ENCODE results near the gene ATG101. TPM values are rescaled to one million over a fixed set of nuclear protein-coding genes. Genes with fewer than 3 reads are reported as not detected.

The ATG101 gene
- total and polyA plus RNA-seq, 2 of the 13 experiments (the other 11 are each of a cell fraction or from before 2014, with no cell fraction given): 58.2 to 67.7 TPM

DNA sequence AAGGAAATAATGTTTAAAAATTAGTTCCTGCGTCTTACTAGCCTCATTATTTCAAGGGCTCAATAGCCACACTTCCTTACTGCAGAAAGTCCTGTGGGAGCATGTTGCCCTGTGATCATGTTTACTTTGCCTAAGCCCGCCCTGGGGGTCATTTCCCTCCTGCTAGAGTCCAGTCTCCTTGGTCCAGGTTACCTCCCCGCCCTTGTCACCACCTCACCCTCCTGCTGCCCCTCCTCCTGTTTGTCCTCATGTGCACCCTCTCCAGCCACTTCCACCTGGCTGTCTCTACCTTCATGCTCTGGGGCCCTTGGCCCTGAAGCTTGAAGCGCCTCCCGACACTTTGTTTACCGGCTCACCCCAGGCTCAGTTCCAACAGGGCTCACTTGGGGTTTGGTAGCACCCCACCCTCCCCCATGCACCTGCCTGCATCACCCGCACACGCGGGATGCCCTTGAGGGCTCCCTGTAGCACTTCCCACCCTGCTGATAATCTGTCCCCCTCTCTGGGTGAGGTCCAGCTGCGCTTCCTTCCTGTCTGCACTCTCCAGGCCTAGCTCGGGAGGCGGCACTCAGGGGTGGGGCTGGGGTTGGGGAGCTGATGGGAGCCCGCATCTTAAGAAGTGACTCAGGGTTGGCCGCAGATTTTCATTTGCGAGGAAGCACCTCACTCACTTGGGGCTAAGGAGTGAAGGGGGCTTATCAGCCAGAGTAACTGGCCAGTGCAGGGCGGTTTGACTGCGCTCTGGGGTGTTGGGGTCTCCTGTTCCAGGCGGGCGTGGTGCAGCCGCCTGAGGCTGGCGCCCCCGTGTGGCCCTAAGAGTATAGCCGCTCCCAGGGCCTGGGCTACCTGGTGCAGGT is 49.8 kb downstream of the ATG101 start (continued):
- TF ChIP-seq, protein P1, sequence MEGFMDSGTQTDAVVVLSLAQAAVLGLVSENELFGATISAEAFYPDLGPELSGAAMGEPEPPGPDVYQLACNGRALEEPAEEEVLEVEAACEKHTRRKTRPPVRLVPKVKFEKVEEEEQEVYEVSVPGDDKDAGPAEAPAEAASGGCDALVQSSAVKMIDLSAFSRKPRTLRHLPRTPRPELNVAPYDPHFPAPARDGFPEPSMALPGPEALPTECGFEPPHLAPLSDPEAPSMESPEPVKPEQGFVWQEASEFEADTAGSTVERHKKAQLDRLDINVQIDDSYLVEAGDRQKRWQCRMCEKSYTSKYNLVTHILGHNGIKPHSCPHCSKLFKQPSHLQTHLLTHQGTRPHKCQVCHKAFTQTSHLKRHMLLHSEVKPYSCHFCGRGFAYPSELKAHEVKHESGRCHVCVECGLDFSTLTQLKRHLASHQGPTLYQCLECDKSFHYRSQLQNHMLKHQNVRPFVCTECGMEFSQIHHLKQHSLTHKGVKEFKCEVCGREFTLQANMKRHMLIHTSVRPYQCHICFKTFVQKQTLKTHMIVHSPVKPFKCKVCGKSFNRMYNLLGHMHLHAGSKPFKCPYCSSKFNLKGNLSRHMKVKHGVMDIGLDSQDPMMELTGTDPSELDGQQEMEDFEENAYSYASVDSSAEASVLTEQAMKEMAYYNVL (CRISPR knock-in tag; IDR thresholded peaks at IDR 0.05; ENCODE audit: borderline replicate concordance): no peak
- peak; percentile 30; the same call in 1 of the 2 replicates for TF ChIP-seq KDM2A (CRISPR knock-in tag; IDR thresholded peaks at IDR 0.05; ENCODE audit: borderline replicate concordance, low read depth)
- no peak for TF ChIP-seq ZNF382 (CRISPR knock-in tag; IDR thresholded peaks at IDR 0.05; ENCODE audit: borderline replicate concordance)
- TF ChIP-seq ZNF614 (CRISPR knock-in tag; IDR thresholded peaks at IDR 0.05; ENCODE audit: borderline replicate concordance): no peak
- TF ChIP-seq SPEN (CRISPR knock-in tag; IDR thresholded peaks at IDR 0.05; ENCODE audit: low read depth): no peak
- TF ChIP-seq, protein P2, sequence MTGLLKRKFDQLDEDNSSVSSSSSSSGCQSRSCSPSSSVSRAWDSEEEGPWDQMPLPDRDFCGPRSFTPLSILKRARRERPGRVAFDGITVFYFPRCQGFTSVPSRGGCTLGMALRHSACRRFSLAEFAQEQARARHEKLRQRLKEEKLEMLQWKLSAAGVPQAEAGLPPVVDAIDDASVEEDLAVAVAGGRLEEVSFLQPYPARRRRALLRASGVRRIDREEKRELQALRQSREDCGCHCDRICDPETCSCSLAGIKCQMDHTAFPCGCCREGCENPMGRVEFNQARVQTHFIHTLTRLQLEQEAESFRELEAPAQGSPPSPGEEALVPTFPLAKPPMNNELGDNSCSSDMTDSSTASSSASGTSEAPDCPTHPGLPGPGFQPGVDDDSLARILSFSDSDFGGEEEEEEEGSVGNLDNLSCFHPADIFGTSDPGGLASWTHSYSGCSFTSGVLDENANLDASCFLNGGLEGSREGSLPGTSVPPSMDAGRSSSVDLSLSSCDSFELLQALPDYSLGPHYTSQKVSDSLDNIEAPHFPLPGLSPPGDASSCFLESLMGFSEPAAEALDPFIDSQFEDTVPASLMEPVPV (CRISPR knock-in tag; IDR thresholded peaks at IDR 0.05): no peak
- no peak; the same call in 1 of the 2 replicates for TF ChIP-seq RAD21 (CRISPR knock-in tag; IDR thresholded peaks at IDR 0.05)
- no peak for TF ChIP-seq ZNF329 (CRISPR knock-in tag; IDR thresholded peaks at IDR 0.05; ENCODE audit: low read depth)
- no peak for TF ChIP-seq KLF13 (CRISPR knock-in tag; IDR thresholded peaks at IDR 0.05)
- TF ChIP-seq EZH2 (conservative IDR thresholded peaks at IDR 0.05; ENCODE audit: low read depth, low read length): no peak
- TF ChIP-seq ZNF703 (CRISPR knock-in tag; IDR thresholded peaks at IDR 0.05; ENCODE audit: borderline replicate concordance): no peak
- TF ChIP-seq, protein P3, sequence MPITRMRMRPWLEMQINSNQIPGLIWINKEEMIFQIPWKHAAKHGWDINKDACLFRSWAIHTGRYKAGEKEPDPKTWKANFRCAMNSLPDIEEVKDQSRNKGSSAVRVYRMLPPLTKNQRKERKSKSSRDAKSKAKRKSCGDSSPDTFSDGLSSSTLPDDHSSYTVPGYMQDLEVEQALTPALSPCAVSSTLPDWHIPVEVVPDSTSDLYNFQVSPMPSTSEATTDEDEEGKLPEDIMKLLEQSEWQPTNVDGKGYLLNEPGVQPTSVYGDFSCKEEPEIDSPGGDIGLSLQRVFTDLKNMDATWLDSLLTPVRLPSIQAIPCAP (CRISPR knock-in tag; IDR thresholded peaks at IDR 0.05; ENCODE audit: low read depth): no peak
- TF ChIP-seq ZNF615 (CRISPR knock-in tag; IDR thresholded peaks at IDR 0.05; ENCODE audit: borderline replicate concordance): no peak
- TF ChIP-seq, protein P4, sequence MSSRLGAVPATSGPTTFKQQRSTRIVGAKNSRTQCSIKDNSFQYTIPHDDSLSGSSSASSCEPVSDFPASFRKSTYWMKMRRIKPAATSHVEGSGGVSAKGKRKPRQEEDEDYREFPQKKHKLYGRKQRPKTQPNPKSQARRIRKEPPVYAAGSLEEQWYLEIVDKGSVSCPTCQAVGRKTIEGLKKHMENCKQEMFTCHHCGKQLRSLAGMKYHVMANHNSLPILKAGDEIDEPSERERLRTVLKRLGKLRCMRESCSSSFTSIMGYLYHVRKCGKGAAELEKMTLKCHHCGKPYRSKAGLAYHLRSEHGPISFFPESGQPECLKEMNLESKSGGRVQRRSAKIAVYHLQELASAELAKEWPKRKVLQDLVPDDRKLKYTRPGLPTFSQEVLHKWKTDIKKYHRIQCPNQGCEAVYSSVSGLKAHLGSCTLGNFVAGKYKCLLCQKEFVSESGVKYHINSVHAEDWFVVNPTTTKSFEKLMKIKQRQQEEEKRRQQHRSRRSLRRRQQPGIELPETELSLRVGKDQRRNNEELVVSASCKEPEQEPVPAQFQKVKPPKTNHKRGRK (CRISPR knock-in tag; IDR thresholded peaks at IDR 0.05): no peak
- TF ChIP-seq SRF (IDR thresholded peaks at IDR 0.05; ENCODE audit: low read depth, low read length): 0 out of 2 replicates have a peak, but pooled peaks have one; percentile 28
- TF ChIP-seq RFXANK (CRISPR knock-in tag; IDR thresholded peaks at IDR 0.05): no peak
- TF ChIP-seq XRCC5 (optimal IDR thresholded peaks at IDR 0.05; ENCODE audit: low read length): peak; percentile 91
- no peak for TF ChIP-seq GTF2F1 (IDR thresholded peaks at IDR 0.05; ENCODE audit: low read length)
- TF ChIP-seq, protein P5, sequence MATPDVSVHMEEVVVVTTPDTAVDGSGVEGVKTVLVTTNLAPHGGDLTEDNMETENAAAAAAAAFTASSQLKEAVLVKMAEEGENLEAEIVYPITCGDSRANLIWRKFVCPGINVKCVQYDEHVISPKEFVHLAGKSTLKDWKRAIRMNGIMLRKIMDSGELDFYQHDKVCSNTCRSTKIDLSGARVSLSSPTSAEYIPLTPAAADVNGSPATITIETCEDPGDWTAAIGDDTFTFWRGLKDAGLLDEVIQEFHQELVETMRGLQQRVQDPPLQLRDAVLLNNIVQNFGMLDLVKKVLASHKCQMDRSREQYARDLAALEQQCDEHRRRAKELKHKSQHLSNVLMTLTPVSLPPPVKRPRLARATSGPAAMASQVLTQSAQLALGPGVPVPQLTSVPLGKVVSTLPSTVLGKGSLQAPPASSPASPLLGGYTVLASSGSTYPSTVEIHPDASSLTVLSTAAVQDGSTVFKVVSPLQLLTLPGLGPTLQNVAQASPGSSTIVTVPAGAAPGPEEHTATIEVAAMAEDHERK (CRISPR knock-in tag; IDR thresholded peaks at IDR 0.05; ENCODE audit: low read depth): no peak
- TF ChIP-seq KAT7 (CRISPR knock-in tag; IDR thresholded peaks at IDR 0.05; ENCODE audit: borderline replicate concordance): 0 out of 2 replicates have a peak, but pooled peaks have one; percentile 8
- TF ChIP-seq ZFP90 (CRISPR knock-in tag; IDR thresholded peaks at IDR 0.05; ENCODE audit: borderline replicate concordance): peak; percentile 78; the same call in 1 of the 2 replicates
- TF ChIP-seq MEIS1 (CRISPR knock-in tag; IDR thresholded peaks at IDR 0.05; ENCODE audit: borderline replicate concordance): no peak

Measured in HepG2 (cell line).